ENCODE results near the gene GRIK1.

Gene GRIK1

GRCh38 chr21:29701676-29702075 lies 238.1 kb downstream of the GRIK1 start:
- no peak overlapping the region for H3K4me3 ChIP-seq (ENCODE audit: low read depth, low read length)
- no peak for TF ChIP-seq CTCF (IDR thresholded peaks at IDR 0.05; ENCODE audit: low read depth, low read length)

- TF ChIP-seq CTCF (IDR thresholded peaks at IDR 0.05; ENCODE audit: low read depth, low read length) = no peak
- no peak overlapping the region for H3K4me3 ChIP-seq (ENCODE audit: low read depth, low read length)
These were observed 242.1 kb downstream of the GRIK1 start for GRCh38 chr21:29697555-29698193.

GRCh38 chr21:29696937-29697336 lies 242.9 kb downstream of the GRIK1 start:
- no peak for TF ChIP-seq CTCF (IDR thresholded peaks at IDR 0.05; ENCODE audit: low read depth, low read length)

GRCh38 chr21:29691616-29692491 lies 247.9 kb downstream of the GRIK1 start:
- no peak for TF ChIP-seq CTCF (IDR thresholded peaks at IDR 0.05; ENCODE audit: low read depth, low read length)
- H3K4me3 ChIP-seq (ENCODE audit: low read depth, low read length) = no peak overlapping the region

More at GRCh38 chr21:29696937-29697336, 242.9 kb downstream of the GRIK1 start:
- no peak overlapping the region for H3K4me3 ChIP-seq (ENCODE audit: low read depth, low read length)

GRCh38 chr21:29689753-29690152 lies 250.0 kb downstream of the GRIK1 start:
- no peak for TF ChIP-seq CTCF (IDR thresholded peaks at IDR 0.05; ENCODE audit: low read depth, low read length)
- no peak overlapping the region for H3K4me3 ChIP-seq (ENCODE audit: low read depth, low read length)

GRCh38 chr21:29684106-29684505 lies 255.7 kb downstream of the GRIK1 start:
- H3K4me3 ChIP-seq (ENCODE audit: low read depth, low read length) = no peak overlapping the region
- no peak for TF ChIP-seq CTCF (IDR thresholded peaks at IDR 0.05; ENCODE audit: low read depth, low read length)

- TF ChIP-seq CTCF (IDR thresholded peaks at IDR 0.05; ENCODE audit: low read depth, low read length) = no peak
These were observed 257.0 kb downstream of the GRIK1 start for GRCh38 chr21:29682800-29683199.

More at GRCh38 chr21:29682800-29683199, 257.0 kb downstream of the GRIK1 start:
- H3K4me3 ChIP-seq (ENCODE audit: low read depth, low read length) = no peak overlapping the region

Measured in WI38 (cell line).